PFSK-1 (cell line): ENCODE measurements around the gene PACSIN1.

ENCODE experiments used
- FOXP2 ChIP-seq: optimal IDR thresholded peaks from 2 replicates; pipeline ENCODE3; 2011; ENCODE audit warnings: borderline replicate concordance, control low read depth, inconsistent platforms; ENCODE audit not compliant: insufficient read depth; ENCODE audit errors: extremely low read length, extremely low read depth
- POLR2AphosphoS5 ChIP-seq: IDR thresholded peaks from 2 replicates; pipeline ENCODE4 v1.6.1; 2012; ENCODE audit warnings: low read depth, mild to moderate bottlenecking, control low read depth, low read length, moderate library complexity
- SIN3A ChIP-seq: IDR thresholded peaks from 2 replicates; pipeline ENCODE4 v1.6.1; 2012; ENCODE audit warnings: mild to moderate bottlenecking, low read length, moderate library complexity, borderline replicate concordance; ENCODE audit not compliant: insufficient read depth
- TAF1 ChIP-seq: IDR thresholded peaks from 2 replicates; pipeline ENCODE4 v1.6.1; 2012; ENCODE audit warnings: low read length, control low read depth, borderline replicate concordance; ENCODE audit not compliant: insufficient read depth
- TF ChIP-seq, protein P1 (sequence below), 2 experiments: IDR thresholded peaks; 2 replicates each; pipeline versions ENCODE4 v1.6.1 to v1.8.0; 2011 to 2012; ENCODE audit warnings: low read depth in 2 of 2, low read length in 2 of 2, control low read depth in 1 of 2, inconsistent platforms in 1 of 2, mild to moderate bottlenecking in 1 of 2, moderate library complexity in 1 of 2; ENCODE audit not compliant: insufficient read depth in 1 of 2

DNA sequence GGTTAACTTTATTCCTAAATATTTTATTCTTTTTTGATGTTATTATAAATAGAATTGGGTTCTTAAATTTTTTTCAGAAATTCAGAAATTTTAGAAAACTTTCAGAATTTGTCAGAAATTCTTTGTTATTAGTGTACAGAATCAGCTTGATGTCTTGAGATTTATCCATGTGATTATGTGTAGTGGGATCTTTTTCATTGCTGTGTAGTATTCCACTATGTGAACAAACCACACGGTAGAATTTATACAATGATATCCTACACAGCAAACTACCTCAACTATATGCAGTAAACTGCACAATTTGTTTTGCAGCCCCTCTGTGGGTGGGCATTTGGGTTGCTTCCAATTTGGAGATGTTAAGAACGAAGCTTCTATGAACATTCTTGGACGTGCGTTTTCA, 43.9 kb downstream of the PACSIN1 start:
- TF ChIP-seq TAF1 (no peak), POLR2AphosphoS5 (no peak), SIN3A (no peak), FOXP2 (no peak)
- TF ChIP-seq, protein P1, sequence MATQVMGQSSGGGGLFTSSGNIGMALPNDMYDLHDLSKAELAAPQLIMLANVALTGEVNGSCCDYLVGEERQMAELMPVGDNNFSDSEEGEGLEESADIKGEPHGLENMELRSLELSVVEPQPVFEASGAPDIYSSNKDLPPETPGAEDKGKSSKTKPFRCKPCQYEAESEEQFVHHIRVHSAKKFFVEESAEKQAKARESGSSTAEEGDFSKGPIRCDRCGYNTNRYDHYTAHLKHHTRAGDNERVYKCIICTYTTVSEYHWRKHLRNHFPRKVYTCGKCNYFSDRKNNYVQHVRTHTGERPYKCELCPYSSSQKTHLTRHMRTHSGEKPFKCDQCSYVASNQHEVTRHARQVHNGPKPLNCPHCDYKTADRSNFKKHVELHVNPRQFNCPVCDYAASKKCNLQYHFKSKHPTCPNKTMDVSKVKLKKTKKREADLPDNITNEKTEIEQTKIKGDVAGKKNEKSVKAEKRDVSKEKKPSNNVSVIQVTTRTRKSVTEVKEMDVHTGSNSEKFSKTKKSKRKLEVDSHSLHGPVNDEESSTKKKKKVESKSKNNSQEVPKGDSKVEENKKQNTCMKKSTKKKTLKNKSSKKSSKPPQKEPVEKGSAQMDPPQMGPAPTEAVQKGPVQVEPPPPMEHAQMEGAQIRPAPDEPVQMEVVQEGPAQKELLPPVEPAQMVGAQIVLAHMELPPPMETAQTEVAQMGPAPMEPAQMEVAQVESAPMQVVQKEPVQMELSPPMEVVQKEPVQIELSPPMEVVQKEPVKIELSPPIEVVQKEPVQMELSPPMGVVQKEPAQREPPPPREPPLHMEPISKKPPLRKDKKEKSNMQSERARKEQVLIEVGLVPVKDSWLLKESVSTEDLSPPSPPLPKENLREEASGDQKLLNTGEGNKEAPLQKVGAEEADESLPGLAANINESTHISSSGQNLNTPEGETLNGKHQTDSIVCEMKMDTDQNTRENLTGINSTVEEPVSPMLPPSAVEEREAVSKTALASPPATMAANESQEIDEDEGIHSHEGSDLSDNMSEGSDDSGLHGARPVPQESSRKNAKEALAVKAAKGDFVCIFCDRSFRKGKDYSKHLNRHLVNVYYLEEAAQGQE (IDR thresholded peaks at IDR 0.05; ENCODE audit: insufficient read depth in 1 of 2, low read depth in 2 of 2, low read length in 2 of 2): no peak
